Neuron (in vitro differentiated cells): ENCODE measurements around the gene PDE4D.

Experiments used
- H2AFZ ChIP-seq: one replicate; pipeline ENCODE4 v1.6.1; 2013; ENCODE audit warnings: low read depth, mild to moderate bottlenecking, inconsistent platforms, low read length, moderate library complexity
- H3K27me3 ChIP-seq: one replicate; pipeline ENCODE4 v1.6.1; 2013; ENCODE audit warnings: low read length; ENCODE audit not compliant: insufficient read depth
- H3K36me3 ChIP-seq: one replicate; pipeline ENCODE4 v1.6.1; 2013; ENCODE audit warnings: low read length; ENCODE audit not compliant: insufficient read depth
- H3K4me1 ChIP-seq: one replicate; pipeline ENCODE4 v1.6.1; 2013; ENCODE audit warnings: low read length; ENCODE audit not compliant: insufficient read depth
- H3K4me3 ChIP-seq: 2 replicates; pipeline ENCODE4 v1.5.1; 2013; ENCODE audit warnings: mild to moderate bottlenecking, low read length, moderate library complexity
- H3K9me3 ChIP-seq: one replicate; pipeline ENCODE4 v1.6.1; 2013; ENCODE audit warnings: low read length

PDE4D gene

DNA sequence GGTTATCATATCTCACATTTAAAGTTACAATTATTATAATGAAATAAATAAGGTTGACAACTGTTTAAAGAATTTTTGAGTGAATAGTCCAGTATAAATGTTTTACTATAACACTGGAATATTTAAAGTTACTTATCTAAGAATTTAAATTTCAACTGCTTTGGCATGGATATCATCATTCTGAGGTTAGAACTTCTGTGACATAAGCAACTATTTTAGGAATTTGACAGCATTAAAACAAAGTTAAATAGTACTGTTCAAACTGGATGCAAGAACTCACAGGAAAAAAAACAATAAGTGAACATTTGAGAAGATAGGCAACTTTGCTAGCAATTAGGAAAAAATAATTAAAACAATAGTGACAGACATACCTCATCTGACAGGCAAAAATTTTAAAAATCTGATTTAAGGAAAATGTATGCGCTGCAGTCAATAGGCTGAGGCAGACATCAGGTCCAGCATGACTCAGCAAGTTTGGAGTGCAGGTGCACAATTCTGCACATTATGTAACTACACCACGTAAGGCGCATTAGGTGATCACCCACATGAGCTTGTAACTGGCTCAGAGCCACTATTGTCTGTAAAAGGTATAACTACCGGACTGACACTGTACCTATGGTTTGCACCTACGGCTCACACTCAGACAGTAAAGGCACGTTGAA is 180.6 kb downstream of the PDE4D start:
- H3K27me3 ChIP-seq: no peaks in the 10 kb centered on the region
- no peak overlapping the region for H3K4me3 ChIP-seq
- H3K36me3 ChIP-seq: no peaks in the 10 kb centered on the region
- H3K4me1 ChIP-seq: peaks cover 10% of the 10 kb centered on the region
- no peak overlapping the region for H2AFZ ChIP-seq
- peaks cover 11% of the 10 kb centered on the region for H3K9me3 ChIP-seq

DNA sequence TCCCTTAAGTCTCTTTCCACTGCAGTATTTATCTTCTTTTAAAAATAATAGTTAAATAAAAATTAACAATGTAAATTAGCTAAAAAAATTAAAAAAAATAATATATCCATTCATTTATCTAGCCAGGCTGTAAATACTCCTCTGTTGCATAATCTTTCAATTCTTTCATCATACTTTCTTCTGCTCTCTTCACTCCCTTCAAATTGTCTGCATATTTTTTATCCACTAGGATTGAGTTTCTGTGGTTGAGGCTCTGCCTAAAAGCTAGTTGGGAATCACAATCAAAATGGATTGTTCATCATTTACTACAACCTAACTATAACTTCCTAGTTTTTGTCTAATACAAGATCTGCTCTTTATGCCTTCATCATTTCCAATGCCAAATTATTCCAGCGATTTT is 182.2 kb downstream of the PDE4D start:
- Histone ChIP-seq H3K4me1 (peaks cover 10% of the 10 kb centered on the region), H3K4me3 (no peak overlapping the region), H3K27me3 (no peaks in the 10 kb centered on the region), H3K36me3 (no peaks in the 10 kb centered on the region), H3K9me3 (peaks cover 11% of the 10 kb centered on the region), H2AFZ (no peak overlapping the region)

- Histone ChIP-seq H3K36me3 (no peaks in the 10 kb centered on the region), H3K4me1 (peaks cover 10% of the 10 kb centered on the region), H3K4me3 (no peak overlapping the region), H3K27me3 (no peaks in the 10 kb centered on the region), H3K9me3 (peaks cover 11% of the 10 kb centered on the region), H2AFZ (no peak overlapping the region)
Measured at GRCh38 chr5:59709846-59710245, 183.7 kb downstream of the PDE4D start.

DNA sequence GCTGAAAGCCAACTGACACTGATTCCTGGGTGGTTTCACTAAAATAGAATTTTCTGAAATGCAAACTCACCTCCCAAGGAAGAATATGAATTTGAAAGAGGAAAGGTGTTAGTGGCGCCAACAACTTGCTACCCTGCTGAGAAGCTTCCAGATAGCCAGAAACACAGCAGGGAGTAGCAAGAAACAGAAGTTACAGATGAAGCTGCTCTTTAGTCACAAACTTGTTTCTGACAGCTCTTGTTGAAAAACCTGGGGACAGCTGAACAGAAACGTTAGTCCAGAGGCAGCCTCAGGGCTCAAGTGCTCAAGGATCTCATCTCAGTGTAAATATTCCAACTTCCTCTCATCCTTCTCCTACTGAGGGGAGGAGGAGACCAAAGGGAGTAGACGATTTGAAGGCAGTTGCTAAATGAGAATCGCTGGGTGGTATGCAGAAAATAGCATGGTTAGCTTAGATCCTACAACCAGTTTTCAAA is 184.1 kb downstream of the PDE4D start:
- Histone ChIP-seq H3K4me1 (peaks cover 10% of the 10 kb centered on the region), H2AFZ (no peak overlapping the region), H3K27me3 (no peaks in the 10 kb centered on the region), H3K4me3 (no peak overlapping the region), H3K36me3 (no peaks in the 10 kb centered on the region), H3K9me3 (peaks cover 10% of the 10 kb centered on the region)

- H3K9me3 ChIP-seq: no peaks in the 10 kb centered on the region
- H3K4me1 ChIP-seq: peaks cover 8% of the 10 kb centered on the region
- H3K4me3 ChIP-seq: no peak overlapping the region
- H3K27me3 ChIP-seq: no peaks in the 10 kb centered on the region
- H3K36me3 ChIP-seq: no peaks in the 10 kb centered on the region
- no peak overlapping the region for H2AFZ ChIP-seq
Measured at GRCh38 chr5:59704936-59705335, 188.6 kb downstream of the PDE4D start.

DNA sequence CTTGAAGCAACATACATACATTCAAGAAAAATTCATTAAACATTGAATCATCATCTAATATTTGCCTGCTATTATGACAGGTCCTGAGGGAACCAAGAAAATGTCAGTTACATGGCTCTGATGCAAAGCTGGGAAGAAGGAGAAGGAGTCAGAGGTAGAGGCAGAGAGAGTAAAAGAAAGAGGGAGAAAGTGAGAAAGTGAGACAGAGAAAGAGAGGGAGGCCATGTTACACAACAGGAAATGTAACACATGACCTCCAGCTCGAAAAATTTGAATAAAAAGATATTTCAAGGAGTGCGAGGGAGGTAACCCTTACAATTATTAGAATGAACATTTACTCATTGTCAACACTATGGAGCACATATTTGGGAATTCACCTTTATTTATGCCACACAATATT is 189.7 kb downstream of the PDE4D start:
- Histone ChIP-seq H3K36me3 (no peaks in the 10 kb centered on the region), H3K9me3 (no peaks in the 10 kb centered on the region), H3K27me3 (no peaks in the 10 kb centered on the region), H3K4me1 (no peaks in the 10 kb centered on the region), H2AFZ (no peak overlapping the region), H3K4me3 (no peak overlapping the region)

GRCh38 chr5:59698207-59699178 is 195.0 kb downstream of the PDE4D start:
- no peaks in the 10 kb centered on the region for H3K27me3 ChIP-seq
- H3K4me3 ChIP-seq: no peak overlapping the region
- H3K4me1 ChIP-seq: no peaks in the 10 kb centered on the region
- no peak overlapping the region for H2AFZ ChIP-seq
- no peaks in the 10 kb centered on the region for H3K36me3 ChIP-seq
- no peaks in the 10 kb centered on the region for H3K9me3 ChIP-seq

- Histone ChIP-seq H3K36me3 (no peaks in the 10 kb centered on the region), H3K4me1 (no peaks in the 10 kb centered on the region), H3K4me3 (no peak overlapping the region), H3K27me3 (no peaks in the 10 kb centered on the region), H3K9me3 (no peaks in the 10 kb centered on the region), H2AFZ (no peak overlapping the region)
Measured at GRCh38 chr5:59694411-59694810, 199.1 kb downstream of the PDE4D start.

- Histone ChIP-seq H3K9me3 (no peaks in the 10 kb centered on the region), H3K27me3 (no peaks in the 10 kb centered on the region), H2AFZ (no peak overlapping the region), H3K4me1 (no peaks in the 10 kb centered on the region), H3K36me3 (no peaks in the 10 kb centered on the region), H3K4me3 (no peak overlapping the region)
Measured at GRCh38 chr5:59693492-59694309, 199.8 kb downstream of the PDE4D start.

GRCh38 chr5:59685793-59686192 is 207.7 kb downstream of the PDE4D start:
- H3K27me3 ChIP-seq: no peaks in the 10 kb centered on the region
- no peaks in the 10 kb centered on the region for H3K9me3 ChIP-seq
- no peaks in the 10 kb centered on the region for H3K4me1 ChIP-seq
- H2AFZ ChIP-seq: no peak overlapping the region
- H3K36me3 ChIP-seq: no peaks in the 10 kb centered on the region
- no peak overlapping the region for H3K4me3 ChIP-seq

GRCh38 chr5:59685191-59685530 is 208.4 kb downstream of the PDE4D start:
- no peaks in the 10 kb centered on the region for H3K36me3 ChIP-seq
- no peaks in the 10 kb centered on the region for H3K4me1 ChIP-seq
- no peak overlapping the region for H2AFZ ChIP-seq
- no peak overlapping the region for H3K4me3 ChIP-seq
- no peaks in the 10 kb centered on the region for H3K9me3 ChIP-seq
- no peaks in the 10 kb centered on the region for H3K27me3 ChIP-seq

DNA sequence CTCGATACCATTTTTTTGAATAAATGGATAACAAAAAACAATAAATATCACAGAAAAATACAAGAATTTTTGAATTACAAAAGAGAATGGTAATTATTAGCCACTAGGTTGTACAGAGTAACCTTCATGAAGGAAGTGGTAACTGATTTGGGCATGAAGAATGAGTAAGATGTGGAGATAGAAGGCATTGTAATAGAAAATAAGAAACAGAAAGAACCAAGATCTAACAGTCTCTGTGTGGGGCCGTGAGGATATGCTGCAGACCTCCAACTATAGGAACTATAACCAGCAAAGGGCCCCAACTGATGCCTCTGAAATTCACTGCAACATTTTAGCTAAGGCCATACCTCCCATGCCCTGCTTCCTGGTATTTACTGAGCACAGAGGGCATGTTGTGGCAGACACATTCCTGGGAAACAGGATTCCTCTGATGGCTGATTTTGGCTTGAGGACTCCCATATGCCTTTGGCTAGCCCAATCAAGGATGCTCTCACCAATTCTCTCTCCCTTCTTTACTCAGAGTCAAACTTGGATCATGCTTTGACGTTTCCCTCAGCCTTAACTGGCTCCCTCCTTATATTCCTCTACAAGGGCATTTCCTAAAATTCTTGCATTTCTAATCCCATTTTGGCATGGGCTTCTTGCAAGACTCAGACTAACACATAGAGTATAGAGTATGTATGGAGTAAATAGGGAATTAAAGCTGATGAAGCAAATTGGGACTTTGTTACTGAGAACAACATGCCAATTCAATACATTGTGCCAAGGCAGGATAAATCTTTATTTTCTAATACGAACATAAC is 208.9 kb downstream of the PDE4D start:
- Histone ChIP-seq H3K27me3 (no peaks in the 10 kb centered on the region), H3K9me3 (no peaks in the 10 kb centered on the region), H3K4me1 (no peaks in the 10 kb centered on the region), H3K36me3 (no peaks in the 10 kb centered on the region), H3K4me3 (no peak overlapping the region), H2AFZ (no peak overlapping the region)
